GM13977 (cell line): Measurements from ENCODE around the gene CUL9.

Source experiments
- DNase-seq: peaks from one replicate; pipeline ENCODE4 v3.0.0; 2012; ENCODE audit warnings: low spot score
- in situ Hi-C: fragments of 300-500 bp; cut with MboI; formaldehyde crosslinking; loops from one replicate; pipeline ENCODE4 v1.12.0; 2022; ENCODE audit warnings: low sequenced_read_pairs, low pct_unique_long_range_greater_than_20kb, mixed read lengths, inconsistent platforms; ENCODE audit not compliant: unreplicated experiment
- TF ChIP-seq, protein P1 (sequence below): IDR thresholded peaks from 2 replicates; pipeline ENCODE4 v1.5.1; 2012; ENCODE audit warnings: mild to moderate bottlenecking, control low read depth; ENCODE audit not compliant: insufficient read depth; ENCODE audit errors: extremely low read depth, missing control alignments

CUL9 gene

DNA sequence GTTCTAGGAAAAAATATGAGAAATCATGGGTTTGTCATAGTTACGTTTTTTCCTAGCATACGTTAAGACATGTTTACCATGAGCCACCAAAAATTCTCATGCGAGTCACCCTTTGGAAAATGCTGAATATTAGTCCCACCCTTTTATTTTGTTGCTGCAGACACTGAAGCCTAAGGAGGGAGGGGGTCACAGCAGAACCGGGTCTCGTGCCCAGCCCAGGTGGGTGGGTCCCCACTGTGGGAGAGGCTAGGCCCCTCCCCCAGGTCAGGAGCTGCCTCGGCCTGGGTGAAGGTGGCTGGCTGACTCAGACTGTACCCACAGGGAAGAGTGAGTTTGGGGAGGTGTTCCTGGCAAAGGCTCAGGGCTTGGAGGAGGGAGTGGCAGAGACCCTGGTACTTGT is 37.1 kb upstream of the CUL9 start:
- DNase-seq, result no peak
- in situ Hi-C loops, result loop anchor here (10.0 kb wide), 1 partner anchor 240 kb away; no protein-coding TSS in a partner anchor
- TF ChIP-seq, protein P1, sequence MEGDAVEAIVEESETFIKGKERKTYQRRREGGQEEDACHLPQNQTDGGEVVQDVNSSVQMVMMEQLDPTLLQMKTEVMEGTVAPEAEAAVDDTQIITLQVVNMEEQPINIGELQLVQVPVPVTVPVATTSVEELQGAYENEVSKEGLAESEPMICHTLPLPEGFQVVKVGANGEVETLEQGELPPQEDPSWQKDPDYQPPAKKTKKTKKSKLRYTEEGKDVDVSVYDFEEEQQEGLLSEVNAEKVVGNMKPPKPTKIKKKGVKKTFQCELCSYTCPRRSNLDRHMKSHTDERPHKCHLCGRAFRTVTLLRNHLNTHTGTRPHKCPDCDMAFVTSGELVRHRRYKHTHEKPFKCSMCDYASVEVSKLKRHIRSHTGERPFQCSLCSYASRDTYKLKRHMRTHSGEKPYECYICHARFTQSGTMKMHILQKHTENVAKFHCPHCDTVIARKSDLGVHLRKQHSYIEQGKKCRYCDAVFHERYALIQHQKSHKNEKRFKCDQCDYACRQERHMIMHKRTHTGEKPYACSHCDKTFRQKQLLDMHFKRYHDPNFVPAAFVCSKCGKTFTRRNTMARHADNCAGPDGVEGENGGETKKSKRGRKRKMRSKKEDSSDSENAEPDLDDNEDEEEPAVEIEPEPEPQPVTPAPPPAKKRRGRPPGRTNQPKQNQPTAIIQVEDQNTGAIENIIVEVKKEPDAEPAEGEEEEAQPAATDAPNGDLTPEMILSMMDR, result no peak

DNA sequence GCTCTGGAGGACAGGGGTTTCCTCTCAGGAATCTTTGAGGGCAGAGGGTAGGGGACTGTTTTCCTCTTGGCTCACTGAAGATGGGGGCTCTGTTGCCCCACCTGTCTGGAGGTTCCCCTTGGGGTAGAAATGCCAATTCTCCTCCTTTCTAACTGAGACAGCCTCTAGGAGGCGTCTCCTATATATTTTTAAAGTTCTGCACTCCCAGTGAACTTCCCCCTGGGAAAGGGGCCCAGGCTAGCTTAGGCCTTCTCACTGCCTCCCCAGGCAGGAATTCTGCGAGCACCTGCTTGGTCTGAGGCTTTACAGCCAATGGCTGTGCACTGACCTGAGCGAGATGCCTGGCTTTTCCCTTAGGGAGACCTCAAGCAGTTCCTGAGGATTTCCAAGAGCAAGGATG is 35.7 kb upstream of the CUL9 start:
- TF ChIP-seq, protein P1, result peak; percentile 8
- in situ Hi-C loops, result loop anchor here (10.0 kb wide), 1 partner anchor 241 kb away; no protein-coding TSS in a partner anchor
- DNase-seq, result no peak

DNA sequence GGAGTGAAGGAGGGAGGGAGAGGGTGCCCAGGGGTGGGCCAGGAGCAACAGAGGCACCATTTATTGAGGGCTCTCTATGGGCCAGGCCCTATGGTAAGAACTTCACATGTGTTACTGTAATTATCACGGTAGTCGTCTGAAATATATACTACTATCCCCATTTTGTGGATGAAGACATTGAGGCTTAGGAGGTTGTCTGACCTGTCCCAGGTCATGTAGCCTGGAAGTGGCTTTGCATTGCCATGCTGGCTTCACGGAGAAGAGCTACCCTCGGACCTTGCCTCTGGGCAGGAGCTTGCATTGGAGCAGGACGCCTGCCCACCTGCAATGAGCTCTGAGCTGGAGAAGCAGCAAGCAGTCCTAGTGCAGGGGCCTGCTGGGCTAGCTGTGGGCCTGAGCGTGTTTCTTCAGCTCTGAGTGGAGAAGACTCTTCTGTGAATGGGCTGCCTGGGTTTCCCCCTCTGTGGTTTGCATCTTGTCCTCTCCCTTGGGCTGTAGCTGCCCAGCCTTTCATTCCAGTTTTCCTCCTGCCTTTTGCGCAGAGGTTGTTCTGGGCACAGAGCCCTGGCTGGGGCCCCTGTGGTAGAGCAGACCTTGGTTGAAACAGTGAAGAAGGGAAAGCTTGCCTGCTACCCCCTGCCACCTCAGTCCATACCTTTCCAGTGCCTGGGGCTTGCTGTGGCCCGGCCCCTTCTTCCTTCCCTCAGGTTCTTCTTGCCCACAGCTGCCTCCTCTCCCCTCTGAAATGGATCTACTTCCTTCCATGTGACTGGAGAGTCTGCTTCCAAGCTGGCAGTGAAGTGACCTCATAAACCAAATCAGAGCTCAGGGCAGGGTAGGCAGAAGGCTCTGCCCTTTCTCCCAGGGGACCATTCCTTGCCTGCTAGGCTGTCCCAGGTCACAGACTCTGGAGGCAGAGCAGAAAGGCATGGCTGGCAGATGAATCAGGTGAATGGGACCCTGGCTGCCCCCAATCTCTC is 35.0 kb upstream of the CUL9 start:
- DNase-seq, result no peak
- in situ Hi-C loops, result loop anchor here (10.0 kb wide), 1 partner anchor 242 kb away; no protein-coding TSS in a partner anchor
- TF ChIP-seq, protein P1, result no peak

DNA sequence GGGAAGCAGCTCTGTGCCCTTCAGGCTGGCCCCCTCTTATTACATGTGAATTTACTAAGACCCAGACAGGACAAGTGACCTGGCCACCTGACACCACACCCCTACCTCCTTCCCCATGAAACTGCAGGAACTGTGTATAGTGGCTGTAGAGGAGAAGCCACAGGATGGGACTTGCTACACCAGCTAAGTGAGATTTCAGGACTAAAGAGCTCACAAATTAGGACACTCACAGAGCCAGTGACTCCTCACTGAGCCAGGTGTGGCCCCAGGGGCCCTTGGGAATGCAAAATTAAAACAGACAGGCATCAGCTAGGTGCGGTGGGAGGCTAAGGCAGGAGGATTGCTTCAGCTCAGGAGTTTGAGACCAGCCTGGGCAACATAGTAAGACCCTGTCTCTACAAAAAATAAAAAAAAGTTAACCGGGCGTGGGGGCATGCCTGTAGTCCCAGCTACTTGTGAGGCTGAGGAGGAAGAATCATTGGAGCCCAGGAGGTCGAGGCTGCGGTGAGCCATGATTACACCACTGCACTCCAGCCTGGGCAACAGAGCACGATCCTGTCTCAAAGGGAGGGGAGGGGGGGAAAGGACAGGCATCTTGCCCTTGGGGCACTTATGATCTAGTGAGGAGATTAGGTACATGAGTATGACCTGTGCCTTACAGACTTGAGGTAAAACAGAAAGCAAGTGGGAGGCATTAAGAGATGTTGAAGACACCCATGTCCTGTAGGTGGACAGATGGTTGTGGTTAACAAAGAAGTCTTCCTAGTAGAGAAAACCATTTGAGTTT is 34.1 kb upstream of the CUL9 start:
- DNase-seq, result no peak
- TF ChIP-seq, protein P1, result no peak
- in situ Hi-C loops, result loop anchor here (10.0 kb wide), 1 partner anchor 243 kb away; no protein-coding TSS in a partner anchor

DNA sequence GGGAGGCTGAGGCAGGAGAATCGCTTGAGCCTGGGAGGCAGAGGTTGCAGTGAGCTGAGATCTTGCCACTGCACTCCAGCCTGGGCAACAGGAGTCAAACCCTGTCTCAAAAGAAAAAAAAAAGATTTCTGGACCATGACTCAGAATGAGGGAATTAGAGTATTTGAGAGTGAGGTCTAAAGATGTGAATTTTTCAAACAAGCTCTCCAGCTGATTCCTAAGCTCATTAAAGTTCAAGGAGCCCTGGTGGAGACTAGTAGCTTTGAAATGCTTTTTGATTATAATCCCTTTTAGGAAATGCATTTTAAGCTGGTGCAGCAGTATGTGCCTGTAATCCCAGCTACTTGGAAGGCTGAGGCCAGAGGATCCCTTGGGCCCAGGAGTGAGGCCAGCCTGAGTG is 32.7 kb upstream of the CUL9 start:
- TF ChIP-seq, protein P1, result no peak
- in situ Hi-C loops, result loop anchor here (10.0 kb wide), 1 partner anchor 244 kb away; no protein-coding TSS in a partner anchor
- DNase-seq, result no peak

DNA sequence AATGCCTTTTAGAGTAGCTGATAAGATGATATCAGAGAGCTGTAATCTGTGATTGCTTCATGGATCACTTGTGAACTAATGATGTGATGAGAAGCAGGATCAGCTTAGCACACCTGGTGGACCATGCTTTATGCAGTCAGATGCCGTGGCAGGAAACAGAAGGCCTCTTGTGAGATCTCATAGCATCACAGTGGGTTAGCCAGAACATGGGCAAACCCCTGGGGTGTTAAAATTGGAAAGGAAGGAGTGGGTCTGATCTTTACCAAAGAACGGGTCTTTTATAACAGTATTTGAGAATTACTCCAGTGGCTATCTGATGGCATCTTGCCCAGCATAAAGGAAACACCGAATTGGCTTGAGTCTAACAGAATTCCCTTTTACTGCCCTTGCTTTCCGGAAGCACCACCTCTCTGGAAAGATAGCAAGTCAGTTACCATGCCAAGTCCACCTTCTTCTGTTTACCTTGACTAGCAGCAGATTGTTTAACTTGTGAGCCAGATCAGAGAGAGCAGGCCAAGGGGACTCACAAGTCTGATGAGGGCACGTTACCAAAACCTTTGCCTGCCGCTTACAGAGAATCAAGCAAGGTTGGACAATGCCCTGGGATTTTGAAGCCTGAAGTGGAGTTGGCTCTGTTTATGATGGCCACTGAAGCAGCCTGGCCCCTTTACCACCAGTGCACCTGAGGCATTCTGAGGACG is 31.8 kb upstream of the CUL9 start:
- DNase-seq, result no peak
- in situ Hi-C loops, result no loop called here
- TF ChIP-seq, protein P1, result no peak
